Measurements from ENCODE around the gene RFT1.
"Not testable (repeated sequence)": the region's sequence is repeated elsewhere in the genome, so short reads cannot be mapped to it uniquely, and the experiment has no call there.

Gene RFT1

DNA sequence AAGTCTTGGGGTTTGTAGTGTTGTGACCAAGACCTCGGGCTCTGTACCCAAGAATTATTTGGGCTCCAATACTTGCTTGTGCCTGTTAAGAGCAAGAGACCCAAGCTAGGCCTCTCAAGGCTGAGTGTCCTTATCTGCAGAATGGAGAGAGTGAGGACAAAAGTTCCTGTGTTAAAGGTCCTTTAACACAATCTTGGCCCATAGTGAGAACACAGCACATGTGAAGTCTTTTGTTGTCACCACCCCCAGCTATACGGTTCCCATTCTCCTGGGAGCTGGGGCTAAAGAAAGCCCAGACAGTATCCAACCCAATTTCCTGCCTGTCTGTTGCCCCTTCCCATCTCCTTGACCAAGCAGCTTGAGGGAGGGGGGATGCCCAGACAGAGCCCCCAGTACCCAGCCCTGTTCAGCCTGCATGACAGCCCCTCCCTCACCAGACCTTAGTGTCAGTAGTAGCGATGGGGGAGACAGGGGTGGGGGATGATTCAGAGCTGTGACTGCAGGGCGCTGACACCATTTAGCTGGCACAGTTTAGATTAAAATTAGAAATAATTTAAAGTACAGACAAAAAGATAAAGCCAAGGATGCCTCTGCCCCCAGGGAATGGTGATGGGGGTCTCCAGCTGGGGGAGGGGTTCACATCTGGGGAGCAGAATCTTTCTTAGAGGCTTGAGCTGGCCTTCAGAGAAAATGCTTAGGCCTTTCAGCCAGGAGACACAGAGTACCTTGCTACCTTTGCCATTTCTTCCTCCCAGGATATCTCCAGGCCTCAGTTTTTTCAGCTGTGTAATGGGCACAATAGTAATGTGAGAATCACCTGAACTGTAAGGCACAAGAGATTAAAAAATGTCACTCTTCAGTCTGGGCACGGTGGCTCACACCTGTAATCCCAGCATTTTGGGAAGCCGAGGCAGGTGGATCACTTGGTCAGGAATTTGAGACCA lies 33.5 kb upstream of the RFT1 start:
- DNase-seq (ENCODE audit: low read depth), result no peak

DNA sequence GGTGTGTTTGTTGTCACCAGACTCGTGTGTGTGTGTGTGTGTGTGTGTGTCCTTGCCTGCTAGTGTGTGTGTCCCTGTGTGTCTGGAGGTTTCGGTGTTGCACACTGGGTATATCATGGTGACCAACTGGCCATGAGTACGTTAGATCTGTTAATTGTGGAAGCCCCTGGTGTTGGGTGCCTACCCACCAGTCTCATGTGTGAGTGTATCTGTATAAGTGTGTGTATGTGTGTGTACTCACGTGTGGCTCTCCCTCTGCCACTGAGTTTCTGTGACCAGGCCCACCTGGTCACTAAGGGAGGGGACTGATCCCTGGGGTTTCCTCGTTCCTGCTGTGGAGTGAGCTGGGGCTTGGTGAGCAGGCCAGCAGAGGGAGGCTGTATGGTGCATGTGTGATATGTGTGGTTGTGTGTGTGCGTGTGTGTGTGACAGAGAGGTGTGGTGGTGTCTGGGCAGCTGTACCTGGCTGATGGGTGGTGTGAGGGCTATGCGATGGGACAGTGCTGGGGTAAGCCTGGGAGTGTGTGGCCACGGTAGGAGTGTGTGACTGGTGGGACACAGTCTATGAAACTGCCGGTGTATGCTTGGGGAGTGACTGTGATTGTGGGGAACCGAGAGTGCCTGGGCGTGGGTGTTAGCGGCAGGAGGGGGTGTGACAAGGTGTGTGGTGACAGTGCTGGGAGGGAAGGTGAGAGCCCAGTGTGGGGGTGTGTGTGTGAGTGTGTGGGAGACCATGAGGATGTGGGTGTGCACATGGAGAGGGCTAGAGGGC lies 32.6 kb upstream of the RFT1 start:
- peak; percentile 47 for DNase-seq (ENCODE audit: low read depth)

DNA sequence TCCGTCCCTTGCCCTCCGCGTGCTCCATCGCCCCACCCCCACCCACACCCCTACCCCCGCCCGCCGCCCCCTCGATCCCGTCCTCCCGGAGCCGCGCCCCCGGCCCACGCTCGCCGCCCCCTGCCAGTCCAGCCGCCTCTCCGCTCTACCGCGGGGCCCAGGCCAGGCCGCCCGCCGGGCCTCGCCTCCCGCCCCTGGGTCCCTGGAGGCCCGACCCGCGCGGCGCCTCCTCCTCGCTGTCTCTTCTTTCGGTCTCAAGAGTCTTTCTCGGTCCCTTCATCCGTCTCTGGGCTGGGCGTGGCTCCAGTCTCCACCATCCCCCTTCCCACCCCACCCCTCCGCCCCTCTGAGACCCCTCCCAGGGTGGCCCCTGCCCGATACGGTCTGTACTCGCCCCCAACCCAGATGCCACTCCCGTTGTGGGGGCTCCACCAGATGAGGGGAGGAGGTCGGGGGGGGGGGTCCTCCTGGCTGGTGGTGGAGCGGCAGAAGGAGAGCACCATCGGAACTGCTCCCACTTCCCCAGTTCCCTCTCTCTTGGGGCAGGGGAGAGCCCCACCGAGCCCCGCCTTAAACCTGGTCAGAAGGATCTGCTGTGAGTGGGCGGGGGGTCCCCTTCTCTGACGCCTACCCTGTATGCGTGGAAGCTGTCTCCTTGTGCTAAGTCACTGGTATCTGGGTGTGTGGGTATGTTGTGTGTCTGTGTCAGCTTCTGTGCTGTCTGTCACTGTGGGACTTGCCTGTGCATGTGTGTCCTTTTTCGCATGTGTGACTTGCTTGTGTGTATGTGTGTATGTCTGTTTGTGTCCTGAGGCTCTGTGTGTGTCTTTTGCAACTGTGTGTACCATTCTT lies 31.8 kb upstream of the RFT1 start:
- DNase-seq (ENCODE audit: low read depth), result peak; percentile 29

DNA sequence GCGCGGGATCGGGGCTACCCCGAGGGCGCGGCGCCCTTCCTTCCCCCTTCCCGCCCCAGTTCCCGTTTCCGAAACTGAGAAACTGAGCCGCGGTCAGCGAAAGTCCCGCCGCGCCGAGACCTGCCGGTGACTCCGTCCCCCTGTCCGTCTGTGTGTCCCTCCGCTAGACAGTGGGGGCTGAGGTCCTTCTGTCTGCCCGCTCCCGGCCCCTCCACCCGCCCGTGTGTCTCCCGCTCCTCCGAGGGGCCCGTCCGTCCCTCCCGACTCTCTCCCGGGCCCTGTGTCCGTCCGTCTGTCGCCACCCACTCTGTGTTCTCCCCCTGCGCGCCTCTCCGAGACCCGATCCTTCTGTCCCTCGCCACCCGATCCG lies 31.2 kb upstream of the RFT1 start:
- no peak for DNase-seq (ENCODE audit: low read depth)

- DNase-seq (ENCODE audit: low read depth), result peak; percentile 61
These were observed 30.6 kb upstream of the RFT1 start, which contains the start of gene PRKCD for GRCh38 chr3:53160660-53161449. PRKCD (plus strand) TSS chr3:53161209; CDS start chr3:53178423, 17,214 bp downstream.

- no peak for DNase-seq (ENCODE audit: low read depth)
These were observed 29.9 kb upstream of the RFT1 start for GRCh38 chr3:53160061-53160659.

DNA sequence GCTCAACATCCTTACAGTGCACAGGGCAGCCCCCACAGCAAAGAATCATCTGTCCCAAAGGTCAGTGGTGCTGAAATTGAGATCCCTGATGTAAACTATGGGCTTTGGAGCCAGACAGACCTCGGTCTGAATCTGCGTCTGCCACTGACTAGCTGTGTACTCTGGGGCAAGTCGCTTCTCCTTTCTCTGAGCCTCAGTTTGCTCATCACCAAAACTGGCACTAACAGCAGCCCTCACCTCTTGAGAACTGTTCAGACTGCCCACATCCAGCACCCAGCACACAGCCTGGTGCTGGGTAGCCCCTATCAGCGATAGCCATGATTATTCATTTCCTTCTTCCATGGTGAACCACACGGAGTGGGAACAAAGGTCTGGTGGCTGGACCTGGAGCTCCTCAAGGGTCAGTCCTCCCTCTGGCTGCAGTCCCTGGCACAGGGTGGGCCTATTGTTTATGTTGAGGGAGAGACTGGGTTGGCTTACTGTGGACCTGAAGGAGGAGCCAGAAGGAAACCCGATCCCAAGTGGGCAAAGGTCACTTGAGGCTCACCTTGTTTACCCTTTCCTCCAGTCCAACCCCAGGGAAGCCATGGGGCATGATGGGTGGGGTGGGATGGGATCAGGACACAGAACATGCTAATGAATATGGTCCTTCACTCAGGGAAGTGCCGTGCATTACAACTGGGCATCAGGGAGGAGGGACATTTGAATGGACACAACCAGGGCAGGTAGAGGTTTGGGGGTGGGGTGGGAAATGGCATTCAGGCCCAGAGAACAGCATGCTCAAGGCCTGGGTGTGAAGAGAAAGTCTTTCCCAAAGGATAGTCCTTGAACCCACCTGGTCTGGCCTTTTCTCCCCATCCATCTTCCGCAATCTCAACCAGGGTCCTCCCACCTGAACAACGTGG lies 29.2 kb upstream of the RFT1 start:
- no peak for DNase-seq (ENCODE audit: low read depth)

DNA sequence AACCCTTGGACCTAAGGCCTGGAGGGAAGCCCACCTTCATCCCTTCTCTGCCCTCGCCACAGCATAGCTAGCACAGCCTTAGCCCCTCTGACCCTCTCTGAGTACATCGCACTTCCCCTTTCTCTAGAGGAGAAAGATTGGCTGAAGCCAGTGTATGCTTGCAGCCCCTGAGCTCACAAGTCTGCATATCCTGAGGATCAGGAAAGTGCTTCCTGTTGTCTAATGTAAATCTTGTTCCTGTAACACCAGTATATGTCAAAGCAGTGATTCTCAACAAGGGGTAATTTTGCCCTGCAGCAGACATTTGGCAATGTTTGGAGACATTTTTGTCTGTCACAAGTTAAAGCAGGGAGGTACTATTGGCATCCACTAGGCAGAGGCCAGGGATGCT lies 28.5 kb upstream of the RFT1 start:
- DNase-seq (ENCODE audit: low read depth), result no peak

GRCh38 chr3:53157974-53158580 lies 27.8 kb upstream of the RFT1 start:
- DNase-seq (ENCODE audit: low read depth), result no peak

DNA sequence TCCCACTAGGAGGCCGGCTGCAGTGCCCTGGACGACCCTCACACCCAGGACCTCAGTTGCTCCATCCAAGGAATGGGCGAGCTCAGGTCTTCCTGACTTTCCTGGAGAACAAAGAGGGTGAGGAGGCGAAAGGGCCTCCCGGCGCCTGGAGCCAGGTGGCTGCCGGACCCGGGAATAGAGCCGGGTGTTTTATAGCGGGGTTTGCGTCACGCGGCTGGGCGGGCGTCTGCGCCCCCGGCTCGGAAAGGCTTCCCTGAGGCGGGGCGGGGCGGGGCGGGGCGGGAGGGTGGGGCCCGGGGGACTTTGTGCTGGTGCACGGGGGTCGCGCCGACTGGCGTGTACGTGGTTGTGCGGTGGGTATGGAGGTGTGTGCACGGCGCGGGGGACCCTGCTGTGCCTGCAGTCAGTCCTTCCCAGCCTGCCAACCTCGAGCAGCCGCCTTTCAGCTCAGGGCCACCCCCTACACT lies 26.2 kb upstream of the RFT1 start:
- no peak for DNase-seq (ENCODE audit: low read depth)

DNA sequence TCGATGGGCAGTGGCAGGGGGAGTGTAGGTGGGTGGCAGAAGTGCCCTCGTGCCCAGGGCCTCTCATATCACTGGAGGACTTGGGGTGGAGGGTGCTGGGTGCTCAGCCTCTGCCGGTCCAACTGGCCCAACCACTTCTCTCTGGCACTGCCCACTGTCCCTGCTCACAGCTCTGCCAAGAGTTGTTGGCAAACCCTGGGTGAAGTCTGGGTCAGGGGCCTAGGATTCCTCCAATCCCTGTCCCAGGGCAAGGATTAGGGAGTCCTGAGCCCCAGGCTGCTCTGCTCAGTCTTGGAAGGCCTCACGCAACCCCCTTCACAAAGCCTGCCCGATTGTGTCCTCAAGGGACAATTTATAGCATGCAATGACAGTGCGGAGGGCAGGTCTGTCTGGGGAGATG lies 25.5 kb upstream of the RFT1 start:
- no peak for DNase-seq (ENCODE audit: low read depth)

DNA sequence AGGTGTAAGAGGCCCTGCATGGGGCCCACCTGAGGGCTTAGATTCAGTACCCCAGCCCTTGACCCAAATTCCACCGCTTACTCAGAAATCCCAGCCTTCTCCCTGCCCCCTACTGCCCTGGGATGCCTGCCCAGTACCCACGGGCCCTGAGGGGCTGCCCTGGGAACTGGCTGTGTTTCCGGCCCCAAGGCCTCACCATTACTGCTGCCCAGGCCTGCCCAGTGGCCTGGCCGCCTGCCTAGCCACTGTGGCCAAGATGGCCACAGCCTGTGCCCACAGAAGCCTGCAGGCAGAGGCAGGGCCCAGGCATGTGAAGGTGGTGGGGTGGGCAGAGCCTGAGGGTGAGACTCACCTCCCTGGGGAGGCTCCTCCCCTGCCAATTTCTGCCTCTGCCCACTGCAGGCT lies 24.6 kb upstream of the RFT1 start:
- DNase-seq (ENCODE audit: low read depth), result no peak

- DNase-seq (ENCODE audit: low read depth), result no peak
These were observed 23.7 kb upstream of the RFT1 start for GRCh38 chr3:53153980-53154379.

GRCh38 chr3:53153264-53153823 lies 23.1 kb upstream of the RFT1 start:
- no peak for DNase-seq (ENCODE audit: low read depth)

GRCh38 chr3:53151870-53152660 lies 21.8 kb upstream of the RFT1 start:
- no peak for DNase-seq (ENCODE audit: low read depth)

- no peak for DNase-seq (ENCODE audit: low read depth)
These were observed 21.2 kb upstream of the RFT1 start for GRCh38 chr3:53151465-53151864.

DNA sequence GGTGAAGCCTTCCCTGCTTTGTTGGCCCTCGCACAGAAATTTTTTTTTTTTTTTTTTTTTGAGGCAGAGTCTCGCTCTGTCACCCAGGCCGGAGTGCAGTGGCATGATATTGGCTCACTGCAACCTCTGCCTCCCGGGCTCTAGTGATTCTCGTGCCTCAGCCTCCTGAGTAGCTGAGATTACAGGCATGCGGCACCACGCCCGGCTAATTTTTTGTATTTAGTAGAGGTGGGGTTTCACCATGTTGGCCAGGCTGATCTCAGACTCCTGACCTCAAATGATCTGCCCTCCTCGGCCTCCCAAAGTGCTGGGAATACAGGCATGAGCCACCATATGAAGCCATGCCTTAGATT lies 20.8 kb upstream of the RFT1 start:
- not testable (repeated sequence) for DNase-seq (ENCODE audit: low read depth)

Data from stimulated activated CD8-positive, alpha-beta memory T cell treated with anti-CD3 and anti-CD28 coated beads, Interleukin-12 subunit alpha, Interleukin-12 subunit beta, amount 100 ng/mL, for 1 hour (primary cell).